SK-N-SH (cell line): Measurements from ENCODE around the gene PTPN20. TPM values are rescaled to one million over a fixed set of nuclear protein-coding genes. Genes with fewer than 3 reads are reported as not detected.

Source experiments
- CTCF ChIA-PET: fragments of 300-600, 350-600 bp; formaldehyde crosslinking; extraction: SDS; loops from one replicate; lab custom pipeline; 2021; lab: Yijun Ruan, JAX
- POLR2A ChIA-PET: fragments of 350-600 bp; sonication (Branson Sonifier 250); formaldehyde crosslinking; extraction: SDS; loops from one replicate; lab custom pipeline; 2020; ENCODE audit warnings: antibody characterized with exemption, inconsistent platforms; lab: Yijun Ruan, JAX
- DNase-seq: peaks from one replicate; pipeline ENCODE4 v3.0.0; 2012
- H2AFZ ChIP-seq: fragments of 200-600 bp; sonication (generic); 2 replicates; pipeline ENCODE4 v1.8.1; 2016; ENCODE audit warnings: antibody characterized with exemption, mild to moderate bottlenecking, low read depth
- H3F3A ChIP-seq: fragments of 200-600 bp; sonication (generic); replicated peaks from 2 replicates; pipeline ENCODE3; 2016; ENCODE audit warnings: antibody characterized with exemption, mild to moderate bottlenecking; ENCODE audit not compliant: insufficient read depth
- H3K27ac ChIP-seq, 2 experiments: fragments of 200-500 bp in 1 of 2; fragments of 200-600 bp in 1 of 2; sonication (Bioruptor generic) in 1 of 2; sonication (generic), shearing (Covaris generic) in 1 of 2; 2 replicates each; pipeline versions ENCODE4 v1.5.1 to v1.6.1; 2014 to 2016; ENCODE audit warnings: low read depth in 2 of 2, inconsistent platforms in 1 of 2, low read length in 1 of 2, mild to moderate bottlenecking in 1 of 2, mixed read lengths in 1 of 2
- H3K27me3 ChIP-seq: fragments of 200-600 bp; sonication (generic), shearing (Covaris generic); 2 replicates; pipeline ENCODE4 v1.6.1; 2016; ENCODE audit warnings: mixed run types; ENCODE audit not compliant: insufficient read depth
- H3K36me3 ChIP-seq, 2 experiments: fragments of 200-500 bp in 1 of 2; fragments of 200-600 bp in 1 of 2; sonication (Bioruptor generic) in 1 of 2; sonication (generic) in 1 of 2; replicated peaks in 1 of 2; 2 replicates each; pipeline versions ENCODE3 to v1.5.1; 2014 to 2016; ENCODE audit warnings: low read length in 1 of 2, mild to moderate bottlenecking in 1 of 2; ENCODE audit not compliant: insufficient read depth in 2 of 2, control insufficient read depth in 1 of 2
- H3K4me1 ChIP-seq, 2 experiments: fragments of 200-500 bp in 1 of 2; fragments of 200-600 bp in 1 of 2; sonication (Bioruptor generic) in 1 of 2; sonication (generic), shearing (Covaris generic) in 1 of 2; 2 replicates each; pipeline versions ENCODE4 v1.5.1 to v1.6.1; 2014 to 2016; ENCODE audit warnings: low read depth in 1 of 2, low read length in 1 of 2, mixed run types in 1 of 2; ENCODE audit not compliant: insufficient read depth in 2 of 2, control insufficient read depth in 1 of 2
- H3K4me2 ChIP-seq: fragments of 200-600 bp; sonication (generic), shearing (Covaris generic); 2 replicates; pipeline ENCODE4 v1.6.1; 2017; ENCODE audit warnings: mixed run types
- H3K4me3 ChIP-seq, 2 experiments: fragments of 200-500 bp in 1 of 2; fragments of 200-600 bp in 1 of 2; sonication (Bioruptor generic) in 1 of 2; sonication (generic), shearing (Covaris generic) in 1 of 2; 2 replicates each; pipeline versions ENCODE4 v1.5.1 to v1.8.1; 2014 to 2016; ENCODE audit warnings: low read depth in 2 of 2, inconsistent platforms in 1 of 2, low read length in 1 of 2, mild to moderate bottlenecking in 1 of 2, mixed read lengths in 1 of 2, moderate library complexity in 1 of 2
- H3K79me2 ChIP-seq: fragments of 200-600 bp; sonication (generic); 2 replicates; pipeline ENCODE4 v1.8.1; 2017; ENCODE audit warnings: mild to moderate bottlenecking; ENCODE audit not compliant: insufficient read depth
- H3K9ac ChIP-seq: fragments of 200-600 bp; sonication (generic); 2 replicates; pipeline ENCODE4 v1.6.1; 2017; ENCODE audit warnings: mixed run types
- H3K9me2 ChIP-seq: fragments of 200-600 bp; sonication (generic); 2 replicates; pipeline ENCODE4 v1.6.1; 2017; ENCODE audit warnings: mixed run types
- H3K9me3 ChIP-seq: fragments of 200-600 bp; sonication (generic); 2 replicates; pipeline ENCODE4 v1.6.1; 2017; ENCODE audit warnings: mixed run types, mild to moderate bottlenecking, moderate library complexity
- H4K20me1 ChIP-seq: fragments of 200-600 bp; sonication (generic); 2 replicates; pipeline ENCODE4 v1.6.1; 2017; ENCODE audit warnings: mild to moderate bottlenecking, mixed run types; ENCODE audit not compliant: insufficient read depth
- CHD2 ChIP-seq: fragments of 150-350 bp; IDR thresholded peaks from 2 replicates; pipeline ENCODE4 v1.6.1; 2018; ENCODE audit warnings: low read length; ENCODE audit not compliant: partially characterized antibody
- EZH2phosphoT487 ChIP-seq: fragments of 200-600 bp; sonication (generic); IDR thresholded peaks from 2 replicates; pipeline ENCODE4 v1.6.1; 2017; ENCODE audit warnings: low read depth, mixed run types, mild to moderate bottlenecking, antibody characterized with exemption, moderate library complexity, borderline replicate concordance
- FOSL2 ChIP-seq: IDR thresholded peaks from 2 replicates; pipeline ENCODE4 v1.4.0; 2012; ENCODE audit warnings: low read depth, mild to moderate bottlenecking, moderate library complexity, borderline replicate concordance
- GATA2 ChIP-seq: sonication (generic); formaldehyde crosslinking; IDR thresholded peaks from 2 replicates; pipeline ENCODE4 v1.5.0; 2020; ENCODE audit warnings: mild to moderate bottlenecking, missing genetic modification reagents
- MXI1 ChIP-seq: IDR thresholded peaks from 2 replicates; pipeline ENCODE4 v1.6.1; 2012; ENCODE audit warnings: mild to moderate bottlenecking, low read depth, low read length, improper control_type of control experiment
- RCOR1 ChIP-seq: fragments of 150-350 bp; IDR thresholded peaks from 2 replicates; pipeline ENCODE4 v1.6.1; 2017; ENCODE audit warnings: antibody characterized with exemption, low read length
- RFX5 ChIP-seq: IDR thresholded peaks from 2 replicates; pipeline ENCODE4 v1.6.1; 2012; ENCODE audit warnings: mild to moderate bottlenecking, improper control_type of control experiment, low read length
- SMC3 ChIP-seq: IDR thresholded peaks from 2 replicates; pipeline ENCODE4 v1.6.1; 2012; ENCODE audit warnings: low read depth, low read length, improper control_type of control experiment
- TAF1 ChIP-seq: IDR thresholded peaks from 2 replicates; pipeline ENCODE4 v1.6.1; 2012; ENCODE audit warnings: low read depth, mild to moderate bottlenecking, low read length, moderate library complexity, borderline replicate concordance
- TEAD4 ChIP-seq: IDR thresholded peaks from 2 replicates; pipeline ENCODE4 v1.4.0; 2012; ENCODE audit warnings: mild to moderate bottlenecking, borderline replicate concordance; ENCODE audit not compliant: insufficient read depth
- WGBS: methylation state at CpG from one replicate; pipeline ENCODE4 v1.1.6; 2017; ENCODE audit warnings: low lambda C conversion rate; 5-methylcytosine and 5-hydroxymethylcytosine counted together
- polyA plus RNA-seq, 3 experiments: library from polyadenylated mRNA; depleted of rRNA; stranded (reverse); fragments of >200 nt; gene quantifications; 2 replicates each; pipeline ENCODE4 v1.2.3, GENCODE V29; 2012
- TF ChIP-seq, protein P1 (sequence below): IDR thresholded peaks from 2 replicates; pipeline ENCODE4; 2012
- TF ChIP-seq, protein P2 (sequence below): IDR thresholded peaks from 2 replicates; pipeline ENCODE4 v1.4.0; 2012; ENCODE audit warnings: low read depth, borderline replicate concordance
- TF ChIP-seq, protein P3 (sequence below): fragments of 150-350 bp; IDR thresholded peaks from 2 replicates; pipeline ENCODE4 v1.6.1; 2016; ENCODE audit warnings: mild to moderate bottlenecking, low read depth, low read length

The PTPN20 gene
- polyA plus RNA-seq, 1 of the 3 experiments (the other 2 are of a cell fraction): 0.36 TPM

DNA sequence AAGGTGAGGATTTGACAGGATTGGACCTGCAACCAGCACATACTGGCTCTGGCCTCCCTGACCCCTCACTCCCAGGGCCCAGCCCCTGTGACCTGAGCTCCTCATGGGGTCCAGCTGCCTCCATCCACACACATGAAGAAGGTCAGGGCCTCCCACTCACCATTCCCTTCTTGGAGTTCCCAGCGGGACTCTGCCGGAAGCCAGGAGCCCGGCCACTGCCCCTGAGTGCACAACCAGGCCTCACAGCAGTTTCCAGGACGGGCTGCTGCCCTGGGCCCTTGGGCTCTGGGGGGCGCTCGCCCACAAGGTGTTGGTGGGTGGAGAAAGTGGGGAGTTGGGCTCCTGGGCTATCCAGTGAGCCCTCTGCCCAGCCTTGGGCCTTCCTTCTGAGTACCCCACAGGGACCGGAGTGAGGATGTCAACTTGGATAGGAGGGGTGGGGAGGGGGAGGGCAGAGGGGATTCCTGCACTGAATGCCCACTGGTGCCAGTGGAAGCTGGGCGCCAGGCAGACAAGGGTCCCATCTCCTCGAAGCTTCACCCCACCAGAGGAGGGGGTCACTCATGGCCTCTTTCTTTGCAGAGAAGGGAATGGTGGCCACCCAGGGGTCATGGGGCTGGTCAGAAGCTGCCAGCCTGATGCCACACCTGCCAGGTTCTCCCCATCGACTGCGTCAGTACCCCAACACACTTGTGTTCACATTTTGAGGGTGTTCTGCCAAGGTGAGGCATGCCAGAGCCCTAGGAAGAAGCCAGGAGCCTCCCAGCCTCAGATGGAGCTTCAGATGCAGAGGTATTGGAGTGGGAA, 115.3 kb downstream of the PTPN20 start:
- H3K36me3 ChIP-seq: no peaks in the 10 kb centered on the region
- peak overlapping the region in 1 of 2 experiments; percentile 84; a peak in 1 of 4 replicates for H3K27ac ChIP-seq
- TF ChIP-seq FOSL2 (no peak), MXI1 (no peak), GATA2 (CRISPR knock-in tag) (no peak), CHD2 (no peak), RCOR1 (no peak), EZH2phosphoT487 (no peak), TAF1 (no peak), TEAD4 (no peak), SMC3 (no peak), RFX5 (no peak)
- TF ChIP-seq, protein P1, sequence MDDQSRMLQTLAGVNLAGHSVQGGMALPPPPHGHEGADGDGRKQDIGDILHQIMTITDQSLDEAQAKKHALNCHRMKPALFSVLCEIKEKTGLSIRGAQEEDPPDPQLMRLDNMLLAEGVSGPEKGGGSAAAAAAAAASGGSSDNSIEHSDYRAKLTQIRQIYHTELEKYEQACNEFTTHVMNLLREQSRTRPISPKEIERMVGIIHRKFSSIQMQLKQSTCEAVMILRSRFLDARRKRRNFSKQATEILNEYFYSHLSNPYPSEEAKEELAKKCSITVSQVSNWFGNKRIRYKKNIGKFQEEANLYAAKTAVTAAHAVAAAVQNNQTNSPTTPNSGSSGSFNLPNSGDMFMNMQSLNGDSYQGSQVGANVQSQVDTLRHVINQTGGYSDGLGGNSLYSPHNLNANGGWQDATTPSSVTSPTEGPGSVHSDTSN: no peak
- TF ChIP-seq, protein P2, sequence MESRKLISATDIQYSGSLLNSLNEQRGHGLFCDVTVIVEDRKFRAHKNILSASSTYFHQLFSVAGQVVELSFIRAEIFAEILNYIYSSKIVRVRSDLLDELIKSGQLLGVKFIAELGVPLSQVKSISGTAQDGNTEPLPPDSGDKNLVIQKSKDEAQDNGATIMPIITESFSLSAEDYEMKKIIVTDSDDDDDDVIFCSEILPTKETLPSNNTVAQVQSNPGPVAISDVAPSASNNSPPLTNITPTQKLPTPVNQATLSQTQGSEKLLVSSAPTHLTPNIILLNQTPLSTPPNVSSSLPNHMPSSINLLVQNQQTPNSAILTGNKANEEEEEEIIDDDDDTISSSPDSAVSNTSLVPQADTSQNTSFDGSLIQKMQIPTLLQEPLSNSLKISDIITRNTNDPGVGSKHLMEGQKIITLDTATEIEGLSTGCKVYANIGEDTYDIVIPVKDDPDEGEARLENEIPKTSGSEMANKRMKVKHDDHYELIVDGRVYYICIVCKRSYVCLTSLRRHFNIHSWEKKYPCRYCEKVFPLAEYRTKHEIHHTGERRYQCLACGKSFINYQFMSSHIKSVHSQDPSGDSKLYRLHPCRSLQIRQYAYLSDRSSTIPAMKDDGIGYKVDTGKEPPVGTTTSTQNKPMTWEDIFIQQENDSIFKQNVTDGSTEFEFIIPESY: no peak
- TF ChIP-seq, protein P3, sequence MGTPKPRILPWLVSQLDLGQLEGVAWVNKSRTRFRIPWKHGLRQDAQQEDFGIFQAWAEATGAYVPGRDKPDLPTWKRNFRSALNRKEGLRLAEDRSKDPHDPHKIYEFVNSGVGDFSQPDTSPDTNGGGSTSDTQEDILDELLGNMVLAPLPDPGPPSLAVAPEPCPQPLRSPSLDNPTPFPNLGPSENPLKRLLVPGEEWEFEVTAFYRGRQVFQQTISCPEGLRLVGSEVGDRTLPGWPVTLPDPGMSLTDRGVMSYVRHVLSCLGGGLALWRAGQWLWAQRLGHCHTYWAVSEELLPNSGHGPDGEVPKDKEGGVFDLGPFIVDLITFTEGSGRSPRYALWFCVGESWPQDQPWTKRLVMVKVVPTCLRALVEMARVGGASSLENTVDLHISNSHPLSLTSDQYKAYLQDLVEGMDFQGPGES: no peak
- H3K4me3 ChIP-seq: no peak overlapping the region
- no peaks in the 10 kb centered on the region for H3K9me3 ChIP-seq
- no peak overlapping the region for H3K4me2 ChIP-seq
- 67% methylated on average over 1 of the region's 11 CpGs for WGBS
- no peak overlapping the region for H3K9ac ChIP-seq
- no peak overlapping the region for H2AFZ ChIP-seq
- ChIA-PET POLR2A (interaction anchor here (1.3 to 2.9 kb wide), 2 partner anchors 8 to 261 kb away, joined by 5 to 23 read pairs; no protein-coding TSS in a partner anchor), CTCF (interaction anchor here (0.7 to 16.7 kb wide), 18 partner anchors 8 to 424 kb away, joined by 3 to 337 read pairs (median 15); no protein-coding TSS in a partner anchor)
- no peaks in the 10 kb centered on the region for H4K20me1 ChIP-seq
- no peaks in the 10 kb centered on the region for H3K27me3 ChIP-seq
- no peaks in the 10 kb centered on the region for H3K79me2 ChIP-seq
- DNase-seq: no peak
- no peaks in the 10 kb centered on the region for H3K9me2 ChIP-seq
- H3K4me1 ChIP-seq: peaks cover 0 to 61% of the 10 kb centered on the region in 2 experiments; a peak in 1 of 4 replicates
- H3F3A ChIP-seq: no peaks in the 10 kb centered on the region
